Progenitor cell of endocrine pancreas (in vitro differentiated cells): ENCODE data around the gene HMCES. TPM values are rescaled to one million over a fixed set of nuclear protein-coding genes. Genes with fewer than 3 reads are reported as not detected.

ENCODE experiments used
- DNase-seq: peaks from one replicate; pipeline ENCODE4 v3.0.0; 2021; ENCODE audit warnings: low spot score; ENCODE audit not compliant: unreplicated experiment
- H3K27ac Mint-ChIP-seq: 2 replicates; pipeline ENCODE4 v1.8.0; 2021; ENCODE audit warnings: mild to moderate bottlenecking, moderate library complexity, mixed read lengths
- H3K27me3 Mint-ChIP-seq: 2 replicates; pipeline ENCODE4 v1.8.0; 2021; ENCODE audit warnings: mixed read lengths
- H3K36me3 Mint-ChIP-seq: 2 replicates; pipeline ENCODE4 v1.8.0; 2022; ENCODE audit warnings: mixed read lengths; ENCODE audit not compliant: insufficient read depth
- H3K4me1 Mint-ChIP-seq: 2 replicates; pipeline ENCODE4 v1.8.0; 2021; ENCODE audit warnings: low read depth, mixed read lengths
- H3K4me3 Mint-ChIP-seq: 2 replicates; pipeline ENCODE4 v1.8.0; 2021; ENCODE audit warnings: low read depth, mild to moderate bottlenecking, moderate library complexity, mixed read lengths
- H3K9me3 Mint-ChIP-seq: 2 replicates; pipeline ENCODE4 v1.8.0; 2021; ENCODE audit warnings: low read depth, mixed read lengths
- CTCF ChIP-seq: fragments of 200-600 bp; sonication (generic); IDR thresholded peaks from one replicate; pipeline ENCODE4 v1.5.0; 2021; ENCODE audit warnings: antibody characterized with exemption, mild to moderate bottlenecking; ENCODE audit not compliant: unreplicated experiment
- total RNA-seq: library from RNA; stranded (reverse); gene quantifications from 2 replicates; pipeline ENCODE4 v1.2.1, GENCODE V29; 2021

Gene HMCES
- total RNA-seq, 1 donor from 2014 or later = 35.3 TPM

- no peak overlapping the region for H3K27ac Mint-ChIP-seq
- H3K36me3 Mint-ChIP-seq = no peaks in the 10 kb centered on the region
- H3K9me3 Mint-ChIP-seq = no peaks in the 10 kb centered on the region
- no peak for DNase-seq
- H3K4me3 Mint-ChIP-seq = no peak overlapping the region
- H3K4me1 Mint-ChIP-seq = peaks cover 5% of the 10 kb centered on the region
- no peak for TF ChIP-seq CTCF
- peaks cover 16% of the 10 kb centered on the region for H3K27me3 Mint-ChIP-seq
These were observed 62.9 kb downstream of the HMCES start for GRCh38 chr3:129341331-129342141.

GRCh38 chr3:129343643-129344360 lies 65.1 kb downstream of the HMCES start:
- no peak overlapping the region for H3K27ac Mint-ChIP-seq
- no peaks in the 10 kb centered on the region for H3K9me3 Mint-ChIP-seq
- peak; percentile 60 for TF ChIP-seq CTCF
- H3K27me3 Mint-ChIP-seq = peaks cover 17% of the 10 kb centered on the region
- peak overlapping the region; percentile 42 for H3K4me3 Mint-ChIP-seq
- H3K4me1 Mint-ChIP-seq = peaks cover 5% of the 10 kb centered on the region
- H3K36me3 Mint-ChIP-seq = no peaks in the 10 kb centered on the region
- peak; percentile 51 for DNase-seq

- Mint-ChIP-seq H3K4me3 (peak overlapping the region; percentile 5), H3K27me3 (peaks cover 17% of the 10 kb centered on the region), H3K4me1 (peaks cover 5% of the 10 kb centered on the region), H3K9me3 (no peaks in the 10 kb centered on the region), H3K36me3 (no peaks in the 10 kb centered on the region), H3K27ac (no peak overlapping the region)
- DNase-seq = no peak
- TF ChIP-seq CTCF = no peak
These were observed 66.0 kb downstream of the HMCES start for GRCh38 chr3:129344540-129345220.

- Mint-ChIP-seq H3K27me3 (peaks cover 17% of the 10 kb centered on the region), H3K9me3 (no peaks in the 10 kb centered on the region), H3K36me3 (no peaks in the 10 kb centered on the region), H3K4me1 (peaks cover 5% of the 10 kb centered on the region), H3K4me3 (peak overlapping the region; percentile 5), H3K27ac (no peak overlapping the region)
- DNase-seq = no peak
- TF ChIP-seq CTCF = no peak
These were observed 66.6 kb downstream of the HMCES start for GRCh38 chr3:129345281-129345680.

GRCh38 chr3:129345971-129346370 lies 67.3 kb downstream of the HMCES start:
- peaks cover 17% of the 10 kb centered on the region for H3K27me3 Mint-ChIP-seq
- H3K9me3 Mint-ChIP-seq = no peaks in the 10 kb centered on the region
- H3K4me1 Mint-ChIP-seq = peaks cover 5% of the 10 kb centered on the region
- H3K27ac Mint-ChIP-seq = no peak overlapping the region
- TF ChIP-seq CTCF = no peak
- no peak for DNase-seq
- no peak overlapping the region for H3K4me3 Mint-ChIP-seq
- H3K36me3 Mint-ChIP-seq = no peaks in the 10 kb centered on the region
